HepG2 (cell line): ENCODE data around the gene NCOR2. TPM values are rescaled to one million over a fixed set of nuclear protein-coding genes. Genes with fewer than 3 reads are reported as not detected.

Source experiments
- ATAC-seq: fragments of 200-7000 bp; cut with Tn5 transposase; 3 replicates; pipeline ENCODE4 v1.9.1; 2020; ENCODE audit warnings: mild to moderate bottlenecking, moderate library complexity
- BruUV-seq: library from RNA; stranded (reverse); fragments of 400-500 nt; replicated peaks from 2 replicates; lab custom pipeline; 2021; lab: Mats Ljungman, UMichigan
- CTCF ChIA-PET: fragments of 300-600 bp; formaldehyde crosslinking; extraction: SDS; loops from one replicate; lab custom pipeline; 2021; ENCODE audit warnings: low total read pairs, inconsistent platforms, low intra/inter-chr PET ratio; lab: Yijun Ruan, JAX
- POLR2A ChIA-PET: fragments of 350-600 bp; sonication (Branson Sonifier 250); formaldehyde crosslinking; loops from one replicate; lab custom pipeline; 2020; ENCODE audit warnings: antibody characterized with exemption, inconsistent platforms; lab: Yijun Ruan, JAX
- DNase-seq: peaks from one replicate; pipeline ENCODE4 v3.0.0-alpha.2; 2015; ENCODE audit warnings: low spot score
- FAIRE-seq: peaks from 3 replicates; lab custom pipeline; 2011; peaks lifted over from hg19 to GRCh38; lab: Jason Lieb, UNC
- H2AFZ ChIP-seq: one replicate; pipeline ENCODE4 v1.6.1; 2011; ENCODE audit warnings: low read length, inconsistent platforms
- H3K27ac ChIP-seq: fragments of 300-600 bp; 3 replicates; pipeline ENCODE4 v1.8.0; 2011; ENCODE audit warnings: mixed run types, mild to moderate bottlenecking, mixed read lengths, low read length, inconsistent platforms; ENCODE audit not compliant: insufficient read depth; ENCODE audit errors: extremely low read length
- H3K27me3 ChIP-seq, 2 experiments: fragments of 200-600 bp in 1 of 2; 2 replicates in 1 of 2; 3 replicates in 1 of 2; pipeline versions ENCODE4 v1.6.0 to v1.8.0; 2011; ENCODE audit warnings: low read length in 2 of 2, mild to moderate bottlenecking in 2 of 2, moderate library complexity in 2 of 2, inconsistent platforms in 1 of 2; ENCODE audit not compliant: insufficient read depth in 2 of 2, control insufficient read depth in 1 of 2
- H3K36me3 ChIP-seq, 2 experiments: fragments of 200-600 bp in 1 of 2; replicated peaks in 1 of 2; 2 replicates in 1 of 2; 3 replicates in 1 of 2; pipeline versions ENCODE4 v1.5.1 to v1.8.0; 2011; ENCODE audit warnings: low read length in 2 of 2, inconsistent platforms in 1 of 2; ENCODE audit not compliant: insufficient read depth in 2 of 2, control insufficient read depth in 1 of 2
- H3K4me1 ChIP-seq: 2 replicates; pipeline ENCODE4 v1.5.1; 2012; ENCODE audit warnings: low read length, inconsistent platforms; ENCODE audit not compliant: insufficient read depth
- H3K4me2 ChIP-seq: 2 replicates; pipeline ENCODE4 v1.6.0; 2011; ENCODE audit warnings: low read depth, low read length, inconsistent platforms
- H3K4me3 ChIP-seq, 3 experiments: fragments of 200-600 bp in 1 of 3; sonication (generic), shearing (Covaris generic) in 1 of 3; replicated peaks in 1 of 3; 2 replicates each; pipeline ENCODE4 v1.5.1; 2011 to 2016; ENCODE audit warnings: low read length in 3 of 3, inconsistent platforms in 2 of 3, low read depth in 2 of 3, mild to moderate bottlenecking in 2 of 3, control low read depth in 1 of 3, mixed read lengths in 1 of 3; ENCODE audit not compliant: insufficient read depth in 1 of 3
- H3K79me2 ChIP-seq: one replicate; pipeline ENCODE4 v1.6.1; 2011; ENCODE audit warnings: low read length, inconsistent platforms; ENCODE audit not compliant: insufficient read depth
- H3K9ac ChIP-seq: 2 replicates; pipeline ENCODE4 v1.6.0; 2011; ENCODE audit warnings: mild to moderate bottlenecking, low read depth, low read length, inconsistent platforms; ENCODE audit not compliant: insufficient read depth
- H3K9me3 ChIP-seq: 2 replicates; pipeline ENCODE4 v1.5.1; 2012; ENCODE audit warnings: mild to moderate bottlenecking, low read length
- H4K20me1 ChIP-seq: 2 replicates; pipeline ENCODE4 v1.6.0; 2011; ENCODE audit warnings: inconsistent platforms, mild to moderate bottlenecking, low read length, moderate library complexity; ENCODE audit not compliant: insufficient read depth
- KDM2A ChIP-seq: sonication (generic); formaldehyde crosslinking; IDR thresholded peaks from 2 replicates; pipeline ENCODE4 v1.4.0; 2020; ENCODE audit warnings: low read depth, missing genetic modification reagents, borderline replicate concordance
- MED1 ChIP-seq: sonication (generic); formaldehyde crosslinking; IDR thresholded peaks from 2 replicates; pipeline ENCODE4 v1.4.0; 2020; ENCODE audit warnings: missing genetic modification reagents
- NCOA1 ChIP-seq: sonication (generic); formaldehyde crosslinking; IDR thresholded peaks from 2 replicates; pipeline ENCODE4 v1.9.0; 2021; ENCODE audit warnings: missing genetic modification reagents
- SCMH1 ChIP-seq: sonication (generic); formaldehyde crosslinking; IDR thresholded peaks from 2 replicates; pipeline ENCODE4 v1.9.0; 2021; ENCODE audit warnings: missing genetic modification reagents, mild to moderate bottlenecking, borderline replicate concordance
- ZBTB1 ChIP-seq: sonication (generic); formaldehyde crosslinking; IDR thresholded peaks from 2 replicates; pipeline ENCODE4 v1.4.0; 2020; ENCODE audit warnings: missing genetic modification reagents, borderline replicate concordance
- ZC3H13 ChIP-seq: sonication (generic); formaldehyde crosslinking; IDR thresholded peaks from 2 replicates; pipeline ENCODE4 v1.8.1; 2023; ENCODE audit warnings: mild to moderate bottlenecking, missing genetic modification reagents, moderate library complexity
- ZNF451 ChIP-seq: sonication (generic); formaldehyde crosslinking; IDR thresholded peaks from 2 replicates; pipeline ENCODE4 v1.5.0; 2020; ENCODE audit warnings: mild to moderate bottlenecking, missing genetic modification reagents
- ZNF576 ChIP-seq: sonication (generic); formaldehyde crosslinking; IDR thresholded peaks from 2 replicates; pipeline ENCODE4 v1.4.0; 2020; ENCODE audit warnings: mild to moderate bottlenecking, missing genetic modification reagents
- ZNF781 ChIP-seq: sonication (generic); formaldehyde crosslinking; IDR thresholded peaks from 2 replicates; pipeline ENCODE4 v1.5.1; 2020; ENCODE audit warnings: borderline replicate concordance, mild to moderate bottlenecking, missing genetic modification reagents; ENCODE audit errors: not compliant biosample characterization
- ZNF790 ChIP-seq: sonication (generic); formaldehyde crosslinking; IDR thresholded peaks from 2 replicates; pipeline ENCODE4 v1.8.0; 2022; ENCODE audit warnings: missing genetic modification reagents, mild to moderate bottlenecking, borderline replicate concordance
- WGBS: methylation state at CpG from one replicate; pipeline ENCODE4 v1.1.6; 2017; ENCODE audit warnings: low lambda C conversion rate; 5-methylcytosine and 5-hydroxymethylcytosine counted together
- in situ Hi-C: cut with HindIII; loops from 2 replicates; pipeline ENCODE4 v1.10.0; 2017; ENCODE audit warnings: low pct_unique_long_range_greater_than_20kb; ENCODE audit not compliant: extremely low pct_ligation_motif_present
- intact Hi-C: fragments of 100-400 bp; cut with micrococcal nuclease; formaldehyde crosslinking; loops from one replicate; pipeline ENCODE4 v1.10.0; 2022; ENCODE audit not compliant: unreplicated experiment
- polyA plus RNA-seq, 8 experiments: library from polyadenylated mRNA; depleted of rRNA in 3 of 8; stranded (reverse) in 7 of 8; unstranded in 1 of 8; fragments of >200 nt; fragmentation: Illumina TruSeq in 4 of 8; extraction: Trizol in 4 of 8; gene quantifications; 2 replicates each; pipeline versions ENCODE4 v1.2.1 to v1.2.3, GENCODE V29; 2011 to 2016; ENCODE audit warnings: low read depth in 4 of 8, missing spikeins in 1 of 8, mixed read lengths in 1 of 8; ENCODE audit not compliant: insufficient read depth in 1 of 8
- total RNA-seq, 5 experiments: library from RNA; depleted of rRNA; stranded (reverse); fragments of >200 nt; fragmentation: Illumina TruSeq; extraction: Trizol; gene quantifications; 2 replicates each; pipeline ENCODE4 v1.2.3, GENCODE V29; 2016; ENCODE audit warnings: low read depth in 1 of 5
- TF ChIP-seq, protein P1 (sequence below): sonication (generic); formaldehyde crosslinking; IDR thresholded peaks from 2 replicates; pipeline ENCODE4 v1.9.0; 2021; ENCODE audit warnings: missing genetic modification reagents, borderline replicate concordance

Gene NCOR2
- total and polyA plus RNA-seq, 2 of the 13 experiments (the other 11 are each of a cell fraction or from before 2014, with no cell fraction given) = 4.5 to 5.7 TPM

GRCh38 chr12:124616394-124617221, 49.2 kb upstream of the NCOR2 start:
- H3K79me2 ChIP-seq = no peaks in the 10 kb centered on the region
- TF ChIP-seq NCOA1 (no peak), KDM2A (CRISPR knock-in tag) (no peak), MED1 (CRISPR knock-in tag) (no peak), ZNF790 (CRISPR knock-in tag) (no peak), ZNF451 (CRISPR knock-in tag) (no peak), ZBTB1 (CRISPR knock-in tag) (no peak), SCMH1 (CRISPR knock-in tag) (no peak), ZNF781 (CRISPR knock-in tag) (no peak), ZNF576 (no peak), ZC3H13 (CRISPR knock-in tag) (no peak)
- TF ChIP-seq, protein P1, sequence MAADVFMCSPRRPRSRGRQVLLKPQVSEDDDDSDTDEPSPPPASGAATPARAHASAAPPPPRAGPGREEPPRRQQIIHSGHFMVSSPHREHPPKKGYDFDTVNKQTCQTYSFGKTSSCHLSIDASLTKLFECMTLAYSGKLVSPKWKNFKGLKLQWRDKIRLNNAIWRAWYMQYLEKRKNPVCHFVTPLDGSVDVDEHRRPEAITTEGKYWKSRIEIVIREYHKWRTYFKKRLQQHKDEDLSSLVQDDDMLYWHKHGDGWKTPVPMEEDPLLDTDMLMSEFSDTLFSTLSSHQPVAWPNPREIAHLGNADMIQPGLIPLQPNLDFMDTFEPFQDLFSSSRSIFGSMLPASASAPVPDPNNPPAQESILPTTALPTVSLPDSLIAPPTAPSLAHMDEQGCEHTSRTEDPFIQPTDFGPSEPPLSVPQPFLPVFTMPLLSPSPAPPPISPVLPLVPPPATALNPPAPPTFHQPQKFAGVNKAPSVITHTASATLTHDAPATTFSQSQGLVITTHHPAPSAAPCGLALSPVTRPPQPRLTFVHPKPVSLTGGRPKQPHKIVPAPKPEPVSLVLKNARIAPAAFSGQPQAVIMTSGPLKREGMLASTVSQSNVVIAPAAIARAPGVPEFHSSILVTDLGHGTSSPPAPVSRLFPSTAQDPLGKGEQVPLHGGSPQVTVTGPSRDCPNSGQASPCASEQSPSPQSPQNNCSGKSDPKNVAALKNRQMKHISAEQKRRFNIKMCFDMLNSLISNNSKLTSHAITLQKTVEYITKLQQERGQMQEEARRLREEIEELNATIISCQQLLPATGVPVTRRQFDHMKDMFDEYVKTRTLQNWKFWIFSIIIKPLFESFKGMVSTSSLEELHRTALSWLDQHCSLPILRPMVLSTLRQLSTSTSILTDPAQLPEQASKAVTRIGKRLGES (CRISPR knock-in tag) = no peak
- H3K27ac ChIP-seq = no peak overlapping the region
- WGBS = 50% methylated on average over 18 of the region's 20 CpGs
- no peak for DNase-seq
- in situ Hi-C loops (no loop called here), intact Hi-C loops (no loop called here)
- H3K4me2 ChIP-seq = no peak overlapping the region
- no peak overlapping the region for H2AFZ ChIP-seq
- BruUV-seq = no TSS peak
- POLR2A ChIA-PET = no interaction called here
- H3K9ac ChIP-seq = no peak overlapping the region
- CTCF ChIA-PET = no interaction called here
- peaks cover 10% of the 10 kb centered on the region for H3K4me1 ChIP-seq
- no peaks in the 10 kb centered on the region for H4K20me1 ChIP-seq
- H3K9me3 ChIP-seq = no peaks in the 10 kb centered on the region
- no peaks in the 10 kb centered on the region for H3K36me3 ChIP-seq
- no peak for FAIRE-seq
- H3K27me3 ChIP-seq = peaks cover 7 to 34% of the 10 kb centered on the region in 2 experiments; a peak in 4 of 5 replicates
- H3K4me3 ChIP-seq = no peak overlapping the region
- ATAC-seq = no peak
